Neural progenitor cell (in vitro differentiated cells): ENCODE data around the gene CIC. TPM values are rescaled to one million over a fixed set of nuclear protein-coding genes. Genes with fewer than 3 reads are reported as not detected.

Experiments used
- DNase-seq: peaks from one replicate; pipeline ENCODE4 v3.0.0-alpha.2; 2016; ENCODE audit warnings: low spot score
- H2AFZ ChIP-seq: fragments of 200-600 bp; sonication (generic); replicated peaks from 2 replicates; pipeline ENCODE4 v1.6.1; 2016; ENCODE audit warnings: antibody characterized with exemption
- H3F3A ChIP-seq: fragments of 200-600 bp; sonication (generic); 2 replicates; pipeline ENCODE4 v1.6.1; 2016; ENCODE audit warnings: antibody characterized with exemption, low read depth
- H3K27ac ChIP-seq: fragments of 200-600 bp; sonication (generic); 2 replicates; pipeline ENCODE4 v1.5.1; 2016; ENCODE audit warnings: mild to moderate bottlenecking
- H3K27me3 ChIP-seq: fragments of 200-600 bp; sonication (generic); 2 replicates; pipeline ENCODE4 v1.6.1; 2016; ENCODE audit warnings: mild to moderate bottlenecking, moderate library complexity
- H3K36me3 ChIP-seq: fragments of 200-600 bp; sonication (generic); 2 replicates; pipeline ENCODE4 v1.5.1; 2016
- H3K4me1 ChIP-seq: fragments of 200-600 bp; sonication (generic); 2 replicates; pipeline ENCODE4 v1.6.1; 2016; ENCODE audit warnings: mixed run types
- H3K4me2 ChIP-seq: fragments of 200-600 bp; sonication (generic); 2 replicates; pipeline ENCODE4 v1.6.1; 2016
- H3K4me3 ChIP-seq: fragments of 200-600 bp; sonication (generic); 2 replicates; pipeline ENCODE4 v1.5.1; 2016
- H3K79me2 ChIP-seq: fragments of 200-600 bp; sonication (generic); 2 replicates; pipeline ENCODE4 v1.6.1; 2016; ENCODE audit warnings: low read depth
- H3K9ac ChIP-seq: fragments of 200-600 bp; sonication (generic); 2 replicates; pipeline ENCODE4 v1.6.1; 2016
- H3K9me3 ChIP-seq: fragments of 200-600 bp; sonication (generic); 2 replicates; pipeline ENCODE4 v1.5.1; 2016; ENCODE audit warnings: low read depth
- H4K20me1 ChIP-seq: fragments of 200-600 bp; sonication (generic); 2 replicates; pipeline ENCODE4 v1.6.1; 2016; ENCODE audit warnings: low read depth
- H3K27ac Mint-ChIP-seq: 3 replicates; pipeline ENCODE4 v1.8.0; 2021; ENCODE audit warnings: mixed read lengths
- H3K27me3 Mint-ChIP-seq: 2 replicates; pipeline ENCODE4 v1.8.0; 2022; ENCODE audit warnings: low read depth, mild to moderate bottlenecking, inconsistent platforms, moderate library complexity, mixed read lengths; ENCODE audit not compliant: insufficient read depth
- H3K36me3 Mint-ChIP-seq: 3 replicates; pipeline ENCODE4 v1.8.0; 2021; ENCODE audit warnings: mixed read lengths
- H3K4me1 Mint-ChIP-seq: 3 replicates; pipeline ENCODE4 v1.8.0; 2021; ENCODE audit warnings: mixed read lengths
- H3K4me3 Mint-ChIP-seq: 3 replicates; pipeline ENCODE4 v1.8.0; 2021; ENCODE audit warnings: mild to moderate bottlenecking, moderate library complexity, mixed read lengths
- H3K9me3 Mint-ChIP-seq: 3 replicates; pipeline ENCODE4 v1.8.0; 2020; ENCODE audit warnings: mixed read lengths
- EZH2 ChIP-seq: fragments of 200-600 bp; sonication (generic); IDR thresholded peaks from 2 replicates; pipeline ENCODE4 v1.6.1; 2017; ENCODE audit warnings: antibody characterized with exemption, mild to moderate bottlenecking, moderate library complexity
- EZH2phosphoT487 ChIP-seq: fragments of 200-600 bp; sonication (generic); IDR thresholded peaks from 2 replicates; pipeline ENCODE4 v1.6.1; 2017; ENCODE audit warnings: antibody characterized with exemption
- total RNA-seq: library from RNA; depleted of rRNA; stranded (reverse); fragments of >200 nt; gene quantifications from 2 replicates; pipeline ENCODE4 v1.2.3, GENCODE V29; 2015; ENCODE audit warnings: low replicate concordance
- TF ChIP-seq, protein P1 (sequence below): fragments of 200-600 bp; sonication (generic); IDR thresholded peaks from 2 replicates; pipeline ENCODE4 v1.5.1; 2017; ENCODE audit warnings: antibody characterized with exemption, mild to moderate bottlenecking

CIC gene
- total RNA-seq, 1 donor from 2014 or later: 5.2 TPM

DNA sequence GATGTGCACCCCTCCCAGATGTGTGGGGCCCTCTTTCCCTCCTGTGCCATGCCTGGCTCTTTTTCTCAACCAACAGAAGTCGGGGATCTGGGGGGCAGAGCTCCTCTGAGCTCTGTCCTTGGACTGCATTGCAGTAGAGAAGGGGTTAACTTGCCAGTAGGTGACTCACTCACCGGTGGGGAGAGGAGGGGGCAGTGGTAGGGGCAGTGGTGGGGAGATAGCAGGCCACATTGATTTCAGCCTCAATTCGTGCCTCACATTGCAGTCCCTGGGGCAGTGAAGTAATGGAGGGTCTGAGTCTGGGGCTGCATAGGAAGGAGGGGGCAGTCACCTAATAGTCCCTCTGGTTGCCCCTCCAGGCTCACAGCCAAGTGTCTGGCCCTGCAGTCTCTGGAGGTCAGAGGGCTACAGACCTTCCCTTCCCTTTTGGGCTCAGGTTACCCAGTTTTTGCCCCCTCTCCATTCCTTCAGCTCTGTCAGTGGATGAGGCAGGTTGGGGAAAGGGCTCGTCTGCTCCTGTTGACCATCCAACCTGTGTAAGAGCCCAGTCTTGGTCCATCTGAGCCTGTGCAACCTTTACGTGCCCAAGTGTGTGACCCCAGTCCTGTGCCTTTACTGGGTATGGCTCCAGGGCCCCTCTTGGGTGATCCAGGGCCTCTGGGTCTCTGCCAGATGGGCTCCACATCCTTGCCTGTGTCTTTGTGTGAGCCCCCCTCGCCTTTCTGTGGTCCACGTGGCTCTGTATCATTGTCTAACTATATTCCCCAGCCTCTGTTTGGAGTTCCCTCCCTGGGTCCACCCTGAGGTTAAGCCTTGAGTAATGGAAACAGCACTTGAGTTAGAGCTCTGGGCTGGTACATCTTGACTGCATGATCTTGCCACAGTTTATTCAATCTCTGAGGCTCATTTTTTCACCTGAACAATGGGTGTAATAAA is 13.0 kb downstream of the CIC start:
- peaks cover 16% of the 10 kb centered on the region for H3K27me3 Mint-ChIP-seq
- Histone ChIP-seq H3K9me3 (no peaks in the 10 kb centered on the region), H3K27me3 (no peaks in the 10 kb centered on the region), H3K4me2 (peak overlapping the region; percentile 87), H3K79me2 (peaks cover 35% of the 10 kb centered on the region), H3K36me3 (no peaks in the 10 kb centered on the region), H3F3A (peaks cover 56% of the 10 kb centered on the region), H3K27ac (peak overlapping the region; percentile 55), H3K9ac (no peak overlapping the region), H3K4me1 (peaks cover 47% of the 10 kb centered on the region), H3K4me3 (peak overlapping the region; percentile 91), H2AFZ (no peak overlapping the region), H4K20me1 (peaks cover 32% of the 10 kb centered on the region)
- TF ChIP-seq, protein P1, sequence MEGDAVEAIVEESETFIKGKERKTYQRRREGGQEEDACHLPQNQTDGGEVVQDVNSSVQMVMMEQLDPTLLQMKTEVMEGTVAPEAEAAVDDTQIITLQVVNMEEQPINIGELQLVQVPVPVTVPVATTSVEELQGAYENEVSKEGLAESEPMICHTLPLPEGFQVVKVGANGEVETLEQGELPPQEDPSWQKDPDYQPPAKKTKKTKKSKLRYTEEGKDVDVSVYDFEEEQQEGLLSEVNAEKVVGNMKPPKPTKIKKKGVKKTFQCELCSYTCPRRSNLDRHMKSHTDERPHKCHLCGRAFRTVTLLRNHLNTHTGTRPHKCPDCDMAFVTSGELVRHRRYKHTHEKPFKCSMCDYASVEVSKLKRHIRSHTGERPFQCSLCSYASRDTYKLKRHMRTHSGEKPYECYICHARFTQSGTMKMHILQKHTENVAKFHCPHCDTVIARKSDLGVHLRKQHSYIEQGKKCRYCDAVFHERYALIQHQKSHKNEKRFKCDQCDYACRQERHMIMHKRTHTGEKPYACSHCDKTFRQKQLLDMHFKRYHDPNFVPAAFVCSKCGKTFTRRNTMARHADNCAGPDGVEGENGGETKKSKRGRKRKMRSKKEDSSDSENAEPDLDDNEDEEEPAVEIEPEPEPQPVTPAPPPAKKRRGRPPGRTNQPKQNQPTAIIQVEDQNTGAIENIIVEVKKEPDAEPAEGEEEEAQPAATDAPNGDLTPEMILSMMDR: no peak
- TF ChIP-seq EZH2 (no peak), EZH2phosphoT487 (no peak)
- H3K36me3 Mint-ChIP-seq: peaks cover 2% of the 10 kb centered on the region
- no peaks in the 10 kb centered on the region for H3K9me3 Mint-ChIP-seq
- H3K27ac Mint-ChIP-seq: peak overlapping the region; percentile 81
- peak overlapping the region; percentile 81 for H3K4me3 Mint-ChIP-seq
- DNase-seq: peak; percentile 52
- H3K4me1 Mint-ChIP-seq: peaks cover 50% of the 10 kb centered on the region

DNA sequence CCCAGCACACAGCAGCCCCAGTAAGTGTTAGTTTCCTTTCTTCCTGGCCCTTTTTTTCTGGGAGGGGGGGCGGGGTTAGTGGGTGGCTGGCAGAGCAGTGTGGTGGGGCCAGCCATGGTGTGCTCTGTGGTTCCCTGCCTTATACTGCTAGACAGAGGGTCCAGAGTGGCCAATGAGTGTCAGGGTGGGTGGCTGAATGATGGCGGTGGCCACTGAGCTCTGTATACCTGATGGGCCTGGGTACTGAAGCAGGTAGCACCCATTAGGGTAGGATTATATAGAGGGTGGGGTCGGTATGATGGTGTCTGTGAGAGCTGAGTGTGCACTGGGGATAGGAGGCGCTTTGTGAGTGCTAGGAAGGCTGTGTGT is 13.8 kb downstream of the CIC start:
- H3K27ac ChIP-seq: no peak overlapping the region
- H3K27me3 Mint-ChIP-seq: peaks cover 16% of the 10 kb centered on the region
- peak overlapping the region; percentile 50 for H3K4me3 ChIP-seq
- H3K4me1 Mint-ChIP-seq: peaks cover 47% of the 10 kb centered on the region
- TF ChIP-seq EZH2phosphoT487 (no peak), EZH2 (no peak)
- TF ChIP-seq, protein P1: no peak
- H3K36me3 Mint-ChIP-seq: peaks cover 5% of the 10 kb centered on the region
- H3K9me3 ChIP-seq: no peaks in the 10 kb centered on the region
- peaks cover 37% of the 10 kb centered on the region for H4K20me1 ChIP-seq
- no peak for DNase-seq
- no peaks in the 10 kb centered on the region for H3K9me3 Mint-ChIP-seq
- H3F3A ChIP-seq: peaks cover 56% of the 10 kb centered on the region
- peak overlapping the region; percentile 87 for H3K4me2 ChIP-seq
- H3K79me2 ChIP-seq: peaks cover 35% of the 10 kb centered on the region
- H3K27me3 ChIP-seq: no peaks in the 10 kb centered on the region
- H3K9ac ChIP-seq: no peak overlapping the region
- H3K27ac Mint-ChIP-seq: no peak overlapping the region
- H3K36me3 ChIP-seq: no peaks in the 10 kb centered on the region
- peaks cover 47% of the 10 kb centered on the region for H3K4me1 ChIP-seq
- peak overlapping the region; percentile 81 for H3K4me3 Mint-ChIP-seq
- no peak overlapping the region for H2AFZ ChIP-seq

DNA sequence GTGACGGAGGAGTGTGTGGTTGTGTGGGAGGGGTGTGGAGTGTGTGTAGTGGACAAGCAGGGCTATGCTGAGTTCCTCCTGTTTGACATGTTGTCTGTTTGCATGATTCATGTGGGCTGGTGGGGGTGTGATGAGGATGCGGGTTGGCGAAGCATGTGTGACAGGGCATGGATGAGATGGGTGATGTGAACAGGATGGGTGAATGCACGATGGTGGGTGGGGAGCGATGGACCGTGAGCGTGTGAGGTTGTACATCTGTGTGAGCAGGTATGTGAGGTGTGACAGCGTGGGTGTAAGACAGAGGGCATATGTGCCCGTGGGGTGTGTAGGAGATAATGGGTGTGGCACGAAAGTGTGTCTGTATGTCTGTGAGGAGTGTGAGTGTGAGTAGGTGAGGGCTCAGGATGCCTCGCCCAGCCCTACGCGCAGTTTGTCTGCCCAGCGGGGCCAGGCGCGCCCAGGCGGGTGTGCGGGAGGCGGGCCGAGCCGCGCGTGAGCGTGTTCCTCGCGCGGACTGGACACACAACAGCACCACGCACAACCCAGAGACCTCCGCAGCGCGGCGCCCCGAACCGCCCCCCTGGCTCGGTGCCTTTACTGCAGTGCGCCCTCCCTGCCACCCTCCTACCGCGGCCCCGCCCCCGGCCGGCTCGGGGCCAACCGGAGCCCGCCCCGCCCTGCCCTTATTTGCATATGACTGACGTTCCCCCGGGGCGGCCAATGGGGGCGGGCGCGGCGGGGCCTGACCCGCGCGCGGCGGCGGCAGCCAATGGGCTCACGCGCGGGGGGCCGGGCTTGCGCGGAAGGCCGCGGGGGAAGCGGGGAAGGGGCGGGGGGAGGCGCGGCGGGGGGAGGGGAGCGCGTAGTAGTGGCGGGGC is 14.4 kb downstream of the CIC start:
- peaks cover 40% of the 10 kb centered on the region for H4K20me1 ChIP-seq
- TF ChIP-seq, protein P1: no peak
- no peak for TF ChIP-seq EZH2phosphoT487
- no peak for TF ChIP-seq EZH2
- no peak overlapping the region for H3K27ac Mint-ChIP-seq
- no peaks in the 10 kb centered on the region for H3K9me3 ChIP-seq
- H3K4me1 ChIP-seq: peaks cover 47% of the 10 kb centered on the region
- peaks cover 5% of the 10 kb centered on the region for H3K36me3 Mint-ChIP-seq
- H3K36me3 ChIP-seq: no peaks in the 10 kb centered on the region
- H3F3A ChIP-seq: peaks cover 56% of the 10 kb centered on the region
- H3K4me2 ChIP-seq: peak overlapping the region; percentile 87
- peaks cover 44% of the 10 kb centered on the region for H3K4me1 Mint-ChIP-seq
- H3K4me3 Mint-ChIP-seq: no peak overlapping the region
- H2AFZ ChIP-seq: no peak overlapping the region
- no peaks in the 10 kb centered on the region for H3K9me3 Mint-ChIP-seq
- H3K27ac ChIP-seq: peak overlapping the region; percentile 89
- no peaks in the 10 kb centered on the region for H3K27me3 ChIP-seq
- DNase-seq: peak; percentile 98
- peaks cover 35% of the 10 kb centered on the region for H3K79me2 ChIP-seq
- peak overlapping the region; percentile 50 for H3K4me3 ChIP-seq
- peaks cover 15% of the 10 kb centered on the region for H3K27me3 Mint-ChIP-seq
- no peak overlapping the region for H3K9ac ChIP-seq
